ENCODE measurements around the gene ATP5PF. TPM values are rescaled to one million over a fixed set of nuclear protein-coding genes. Genes with fewer than 3 reads are reported as not detected.
"Not testable (repeated sequence)": the region's sequence is repeated elsewhere in the genome, so short reads cannot be mapped to it uniquely, and the experiment has no call there.

The ATP5PF gene, protein sequence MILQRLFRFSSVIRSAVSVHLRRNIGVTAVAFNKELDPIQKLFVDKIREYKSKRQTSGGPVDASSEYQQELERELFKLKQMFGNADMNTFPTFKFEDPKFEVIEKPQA
- total RNA-seq = 34.5 and 45.1 TPM in 2 replicates

- H3K4me3 ChIP-seq (ENCODE audit: low read depth, low read length) = peak within 1 kb of the TSS; percentile 91
- FAIRE-seq (no peak), DNase-seq (ENCODE audit: low read depth) (peak; percentile 94)
- no peak for TF ChIP-seq CTCF (IDR thresholded peaks at IDR 0.05; ENCODE audit: insufficient read depth, low read length, severe bottlenecking)
- H3K27me3 ChIP-seq (ENCODE audit: control insufficient read depth, insufficient read depth, low read length) = no peaks in the 10 kb centered on the region
- H3K36me3 ChIP-seq (ENCODE audit: control insufficient read depth, insufficient read depth, low read length) = no peaks in the 10 kb centered on the region
Observed at GRCh38 chr21:25734904-25735645, at the start of gene ATP5PF, which contains the start of gene GABPA. Gene ATP5PF (minus strand): TSS chr21:25734904. CDS start chr21:25729794, 5,110 bp downstream. Gene GABPA (plus strand): TSS chr21:25734972. CDS start chr21:25741599, 6,627 bp downstream.

GRCh38 chr21:25778126-25778875 is 43.6 kb upstream of the ATP5PF start:
- not testable (repeated sequence) for DNase-seq (ENCODE audit: low read depth); H3K4me3 ChIP-seq (ENCODE audit: low read depth, low read length); H3K36me3 ChIP-seq (ENCODE audit: control insufficient read depth, insufficient read depth, low read length); H3K27me3 ChIP-seq (ENCODE audit: control insufficient read depth, insufficient read depth, low read length); FAIRE-seq

DNA sequence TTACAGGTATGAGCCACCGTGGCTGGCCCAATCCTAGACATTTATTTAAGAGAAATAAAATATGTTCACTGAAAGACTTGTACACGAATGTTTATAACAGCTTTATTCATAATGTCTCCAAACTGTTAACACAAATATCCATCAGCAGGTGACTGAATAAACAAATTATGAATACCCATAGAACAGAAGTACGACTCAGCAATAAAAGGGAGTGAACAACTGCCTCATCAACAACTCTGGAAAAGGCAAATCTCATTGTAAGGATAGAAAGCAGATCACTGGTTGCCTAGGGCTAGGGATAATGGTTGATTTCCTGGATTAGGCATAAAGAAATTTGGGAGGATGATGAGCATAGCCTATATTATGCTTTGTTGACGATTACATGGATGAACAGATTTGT is 41.7 kb upstream of the ATP5PF start:
- no peaks in the 10 kb centered on the region for H3K36me3 ChIP-seq (ENCODE audit: control insufficient read depth, insufficient read depth, low read length)
- H3K27me3 ChIP-seq (ENCODE audit: control insufficient read depth, insufficient read depth, low read length) = no peaks in the 10 kb centered on the region
- H3K4me3 ChIP-seq (ENCODE audit: low read depth, low read length) = no peak overlapping the region
- DNase-seq (ENCODE audit: low read depth) (no peak), FAIRE-seq (no peak)
- TF ChIP-seq CTCF (IDR thresholded peaks at IDR 0.05; ENCODE audit: insufficient read depth, low read length, severe bottlenecking) = no peak

DNA sequence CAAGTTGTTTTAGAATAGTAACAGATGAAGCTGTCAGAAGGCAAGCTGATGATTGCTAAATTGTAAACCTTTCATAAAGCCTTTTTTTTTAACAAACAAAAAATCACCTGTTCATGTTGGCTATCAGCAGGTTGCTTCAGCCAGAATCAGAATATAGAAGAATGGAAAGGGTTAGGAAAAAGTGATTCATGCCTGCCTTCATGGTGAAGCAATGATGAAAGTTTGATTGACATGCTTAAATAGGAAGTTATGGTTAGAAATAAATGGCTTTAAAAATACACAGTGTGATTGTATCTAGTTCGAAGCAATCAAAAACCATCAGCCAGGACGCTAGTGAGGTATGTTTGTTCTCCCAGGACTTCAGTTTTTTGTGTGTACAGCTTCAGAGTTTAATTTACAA is 38.0 kb upstream of the ATP5PF start:
- FAIRE-seq = no peak
- H3K36me3 ChIP-seq (ENCODE audit: control insufficient read depth, insufficient read depth, low read length) = no peaks in the 10 kb centered on the region
- H3K27me3 ChIP-seq (ENCODE audit: control insufficient read depth, insufficient read depth, low read length) = no peaks in the 10 kb centered on the region
- TF ChIP-seq CTCF (IDR thresholded peaks at IDR 0.05; ENCODE audit: insufficient read depth, low read length, severe bottlenecking) = no peak
- no peak overlapping the region for H3K4me3 ChIP-seq (ENCODE audit: low read depth, low read length)
- peak; percentile 46 for DNase-seq (ENCODE audit: low read depth)

DNA sequence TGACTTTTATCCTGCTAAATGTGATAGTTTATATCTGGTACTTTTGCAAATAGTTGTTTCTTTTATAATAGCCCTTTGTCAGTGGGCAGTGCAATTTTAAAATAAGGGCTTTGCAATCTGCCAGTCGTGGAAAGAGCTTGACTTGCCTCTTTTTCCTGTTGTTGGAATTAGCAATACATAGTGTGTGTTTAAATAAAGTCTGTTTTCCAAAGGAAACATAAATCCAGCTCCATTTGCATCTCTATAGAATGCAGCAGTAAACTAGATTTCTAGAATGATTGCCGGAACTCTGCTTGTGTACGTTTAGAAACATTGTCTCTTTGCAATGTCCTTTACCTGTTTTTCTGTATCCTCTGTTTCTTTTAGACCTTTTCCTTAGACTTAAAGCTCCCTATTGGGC is 33.2 kb upstream of the ATP5PF start:
- H3K4me3 ChIP-seq (ENCODE audit: low read depth, low read length) = no peak overlapping the region
- H3K36me3 ChIP-seq (ENCODE audit: control insufficient read depth, insufficient read depth, low read length) = no peaks in the 10 kb centered on the region
- DNase-seq (ENCODE audit: low read depth) = no peak
- no peak for TF ChIP-seq CTCF (IDR thresholded peaks at IDR 0.05; ENCODE audit: insufficient read depth, low read length, severe bottlenecking)
- no peaks in the 10 kb centered on the region for H3K27me3 ChIP-seq (ENCODE audit: control insufficient read depth, insufficient read depth, low read length)
- no peak for FAIRE-seq

DNA sequence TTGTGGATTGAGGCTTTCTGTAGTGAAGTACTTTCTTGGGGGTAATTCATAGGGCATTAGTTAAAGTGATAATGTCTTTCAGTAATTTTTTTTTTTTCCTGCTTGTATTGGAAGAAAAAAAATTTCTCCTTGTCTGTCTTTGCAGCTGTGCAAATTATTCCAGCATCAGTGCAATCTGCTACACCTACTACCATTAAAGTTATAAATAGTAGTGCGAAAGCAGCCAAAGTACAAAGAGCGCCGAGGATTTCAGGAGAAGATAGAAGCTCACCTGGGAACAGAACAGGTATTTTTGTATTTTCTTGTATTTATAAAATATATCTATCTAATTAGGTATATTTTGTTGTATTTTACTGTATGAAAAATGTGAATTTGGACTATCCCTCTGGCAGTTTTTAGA is 29.4 kb upstream of the ATP5PF start:
- Histone ChIP-seq H3K36me3 (ENCODE audit: control insufficient read depth, insufficient read depth, low read length) (peaks cover 1% of the 10 kb centered on the region), H3K27me3 (ENCODE audit: control insufficient read depth, insufficient read depth, low read length) (no peaks in the 10 kb centered on the region), H3K4me3 (ENCODE audit: low read depth, low read length) (no peak overlapping the region)
- FAIRE-seq (no peak), DNase-seq (ENCODE audit: low read depth) (no peak)
- TF ChIP-seq CTCF (IDR thresholded peaks at IDR 0.05; ENCODE audit: insufficient read depth, low read length, severe bottlenecking) = no peak
